ENCODE measurements around the gene USP12. TPM values are rescaled to one million over a fixed set of nuclear protein-coding genes. Genes with fewer than 3 reads are reported as not detected.

USP12 gene
- total and polyA plus RNA-seq, 4 donors, result 5.7 to 43.7 (median 11.9) TPM

GRCh38 chr13:27055526-27055925 lies 116.1 kb downstream of the USP12 start:
- Histone ChIP-seq H3K4me1 (ENCODE audit: control insufficient read depth in 4 of 4, insufficient read depth in 4 of 4, low read length in 3 of 4) (no peaks in the 10 kb centered on the region), H3K9ac (ENCODE audit: low read depth in 1 of 2, low read length in 2 of 2) (no peak overlapping the region), H3K4me3 (ENCODE audit: low read depth in 1 of 3, low read length in 3 of 3) (no peak overlapping the region), H3K27ac (ENCODE audit: low read depth in 1 of 2, low read length in 2 of 2) (no peak overlapping the region), H3K36me3 (ENCODE audit: control insufficient read depth in 4 of 4, insufficient read depth in 3 of 4, low read depth in 1 of 4, low read length in 3 of 4) (no peaks in the 10 kb centered on the region), H3K9me3 (ENCODE audit: control insufficient read depth in 4 of 4, low read length in 3 of 4) (peaks cover 0 to 2% (median 0%) of the 10 kb centered on the region in 4 donors), H3K27me3 (ENCODE audit: control insufficient read depth in 4 of 4, insufficient read depth in 4 of 4, low read length in 3 of 4) (no peaks in the 10 kb centered on the region)
- DNase-seq (ENCODE audit: low spot score), result no peak
- 87% methylated on average over 6 of the region's 6 CpGs for WGBS
- TF ChIP-seq TAF1 (conservative IDR thresholded peaks at IDR 0.05), result no peak
- no peak for TF ChIP-seq HNF4A (conservative IDR thresholded peaks at IDR 0.05)
- TF ChIP-seq REST (IDR thresholded peaks at IDR 0.05), result no peak
- no peak for TF ChIP-seq GABPA (IDR thresholded peaks at IDR 0.05 in 1 of 2, conservative IDR thresholded peaks at IDR 0.05 in 1 of 2)
- no peak for TF ChIP-seq CTCF (IDR thresholded peaks at IDR 0.05; ENCODE audit: low read depth, low read length, missing input control)
- no peak for TF ChIP-seq ZBTB33 (IDR thresholded peaks at IDR 0.05)
- TF ChIP-seq HNF4G (IDR thresholded peaks at IDR 0.05), result no peak
- no peak for TF ChIP-seq SP1 (IDR thresholded peaks at IDR 0.05)
- TF ChIP-seq MAX (IDR thresholded peaks at IDR 0.05), result no peak
- no peak for TF ChIP-seq EGR1 (IDR thresholded peaks at IDR 0.05; ENCODE audit: low read depth in 2 of 2)
- no peak for TF ChIP-seq RAD21 (IDR thresholded peaks at IDR 0.05)
- no peak for TF ChIP-seq ATF3 (IDR thresholded peaks at IDR 0.05)
- TF ChIP-seq FOXA2 (IDR thresholded peaks at IDR 0.05), result no peak
- TF ChIP-seq YY1 (IDR thresholded peaks at IDR 0.05), result no peak

- WGBS, result 84% methylated on average over 2 of the region's 2 CpGs
- DNase-seq (ENCODE audit: low spot score), result no peak
- Histone ChIP-seq H3K27me3 (ENCODE audit: control insufficient read depth in 4 of 4, insufficient read depth in 4 of 4, low read length in 3 of 4) (no peaks in the 10 kb centered on the region), H3K27ac (ENCODE audit: low read depth in 1 of 2, low read length in 2 of 2) (no peak overlapping the region), H3K9me3 (ENCODE audit: control insufficient read depth in 4 of 4, low read length in 3 of 4) (peaks cover 0 to 4% (median 0%) of the 10 kb centered on the region in 4 donors), H3K36me3 (ENCODE audit: control insufficient read depth in 4 of 4, insufficient read depth in 3 of 4, low read depth in 1 of 4, low read length in 3 of 4) (no peaks in the 10 kb centered on the region), H3K4me1 (ENCODE audit: control insufficient read depth in 4 of 4, insufficient read depth in 4 of 4, low read length in 3 of 4) (no peaks in the 10 kb centered on the region), H3K9ac (ENCODE audit: low read depth in 1 of 2, low read length in 2 of 2) (no peak overlapping the region), H3K4me3 (ENCODE audit: low read depth in 1 of 3, low read length in 3 of 3) (no peak overlapping the region)
- TF ChIP-seq HNF4A (conservative IDR thresholded peaks at IDR 0.05) (no peak), SP1 (IDR thresholded peaks at IDR 0.05) (no peak), YY1 (IDR thresholded peaks at IDR 0.05) (no peak), RXRA (IDR thresholded peaks at IDR 0.05) (no peak), ATF3 (IDR thresholded peaks at IDR 0.05) (no peak), FOXA2 (IDR thresholded peaks at IDR 0.05) (no peak), MAX (IDR thresholded peaks at IDR 0.05) (no peak), CTCF (IDR thresholded peaks at IDR 0.05; ENCODE audit: low read depth, low read length, missing input control) (no peak), RAD21 (IDR thresholded peaks at IDR 0.05) (no peak), FOXA1 (IDR thresholded peaks at IDR 0.05) (no peak), ZBTB33 (IDR thresholded peaks at IDR 0.05) (no peak), GABPA (IDR thresholded peaks at IDR 0.05 in 1 of 2, conservative IDR thresholded peaks at IDR 0.05 in 1 of 2) (no peak), TAF1 (conservative IDR thresholded peaks at IDR 0.05) (no peak), HNF4G (IDR thresholded peaks at IDR 0.05) (no peak)
Measured at GRCh38 chr13:27054760-27055159, 116.9 kb downstream of the USP12 start.

Data from liver (tissue), 9 donors.